ENCODE results near the gene PSMD12.

The PSMD12 gene

DNA sequence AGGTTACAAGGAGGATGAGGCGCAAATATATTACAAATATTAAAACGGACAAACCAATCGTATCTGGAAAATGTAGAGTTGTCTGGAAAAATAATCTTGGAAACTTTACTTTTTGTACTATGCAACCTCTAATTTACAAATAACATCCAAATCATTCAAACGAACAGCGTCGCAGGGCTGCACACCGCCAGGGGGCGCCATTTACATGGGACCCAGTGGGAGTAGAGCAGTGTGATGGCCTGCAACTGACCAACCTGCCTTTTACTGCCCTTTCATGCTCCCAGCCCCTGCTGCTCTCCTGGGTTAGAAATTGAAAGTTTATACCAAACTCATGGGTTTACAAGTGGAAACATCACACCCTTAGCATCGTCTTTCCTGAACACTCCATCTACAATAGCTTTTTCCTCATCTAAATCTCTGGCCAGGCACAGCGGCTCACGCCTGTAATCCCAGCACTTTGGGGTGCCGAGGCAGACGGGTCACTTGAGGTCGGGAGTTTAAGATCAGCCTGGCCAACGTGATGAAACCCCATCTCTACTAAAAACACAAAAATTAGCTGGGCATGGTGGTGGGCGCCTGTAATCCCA, 20.7 kb upstream of the PSMD12 start:
- DNase-seq (ENCODE audit: low read depth in 3 of 3) = peak; percentile 54 to 71 (median 55)

DNA sequence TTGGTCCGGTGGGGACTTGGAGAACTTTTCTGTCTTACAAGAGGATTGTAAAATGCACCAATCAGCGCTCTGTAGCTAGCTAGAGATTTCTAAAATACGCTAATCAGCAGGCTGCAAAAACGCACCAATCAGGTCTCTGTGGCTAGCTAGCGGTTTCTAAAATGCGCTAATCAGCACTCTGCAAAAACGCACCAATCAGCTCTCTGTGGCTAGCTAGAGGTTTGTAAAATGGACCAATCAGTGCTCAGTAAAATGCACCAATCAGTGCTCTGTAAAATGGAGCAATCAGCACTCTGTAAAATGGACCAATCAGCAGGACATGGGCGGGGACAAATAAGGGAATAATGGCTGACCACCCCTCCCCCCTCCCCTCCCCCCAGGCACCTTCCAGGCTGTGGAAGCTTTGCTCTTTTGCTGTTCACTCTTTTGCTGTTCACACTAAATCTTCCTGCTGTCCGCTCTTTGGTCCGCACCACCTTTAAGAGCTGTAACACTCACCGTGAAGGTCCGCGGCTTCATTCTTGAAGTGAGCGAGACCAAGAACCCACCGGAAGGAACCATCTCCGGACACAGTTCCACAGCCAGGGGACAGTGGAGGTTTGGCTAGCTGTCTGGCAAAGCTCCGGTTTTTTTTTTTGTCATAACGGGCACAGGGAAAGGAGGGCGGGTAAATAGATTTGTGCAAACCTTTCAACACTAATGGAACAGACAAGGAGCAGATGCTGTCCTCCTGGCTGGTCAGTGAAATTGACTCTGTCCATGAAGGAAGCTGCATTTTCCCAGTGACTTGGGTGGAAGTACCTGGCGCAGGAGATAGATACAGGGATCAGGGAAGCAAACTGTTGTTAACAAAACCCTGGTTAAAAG, 19.0 kb upstream of the PSMD12 start:
- DNase-seq (ENCODE audit: low read depth in 3 of 3) = no peak

DNA sequence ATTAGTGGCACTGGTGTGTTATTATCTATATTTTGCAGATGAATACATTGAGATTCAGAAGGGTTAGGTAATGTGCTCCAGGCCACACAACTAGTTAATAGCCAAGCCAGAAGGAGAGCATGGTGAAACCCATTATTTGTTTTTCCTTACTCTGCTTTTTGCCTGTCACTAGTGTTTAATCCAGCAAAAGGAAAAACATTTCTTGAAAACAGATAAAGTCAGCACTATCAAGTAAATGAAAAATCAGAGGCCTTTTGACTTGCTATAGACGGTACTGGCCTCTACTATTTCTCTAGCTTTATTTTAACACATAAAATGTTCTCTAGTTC, 15.5 kb upstream of the PSMD12 start:
- DNase-seq (ENCODE audit: low read depth in 3 of 3) = no peak

DNA sequence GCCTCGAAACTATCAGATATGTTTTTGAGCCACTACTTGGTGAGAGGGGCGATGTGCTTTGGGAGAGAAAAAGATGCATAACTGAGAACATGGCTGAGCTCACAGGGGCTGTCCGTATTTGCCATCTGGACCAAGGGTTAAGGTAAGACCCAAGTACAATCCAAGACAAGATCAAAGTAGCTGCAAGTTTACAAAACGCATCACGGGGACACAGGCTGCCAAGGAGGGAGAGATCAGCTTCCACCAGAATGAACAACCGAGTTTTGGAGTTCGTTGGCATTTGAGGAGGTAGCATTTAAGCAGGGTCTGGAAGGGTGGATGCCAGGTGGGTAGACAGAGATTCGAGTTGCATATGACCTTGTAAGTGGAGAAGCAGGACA, 12.9 kb upstream of the PSMD12 start:
- DNase-seq (ENCODE audit: low read depth in 3 of 3) = no peak

DNA sequence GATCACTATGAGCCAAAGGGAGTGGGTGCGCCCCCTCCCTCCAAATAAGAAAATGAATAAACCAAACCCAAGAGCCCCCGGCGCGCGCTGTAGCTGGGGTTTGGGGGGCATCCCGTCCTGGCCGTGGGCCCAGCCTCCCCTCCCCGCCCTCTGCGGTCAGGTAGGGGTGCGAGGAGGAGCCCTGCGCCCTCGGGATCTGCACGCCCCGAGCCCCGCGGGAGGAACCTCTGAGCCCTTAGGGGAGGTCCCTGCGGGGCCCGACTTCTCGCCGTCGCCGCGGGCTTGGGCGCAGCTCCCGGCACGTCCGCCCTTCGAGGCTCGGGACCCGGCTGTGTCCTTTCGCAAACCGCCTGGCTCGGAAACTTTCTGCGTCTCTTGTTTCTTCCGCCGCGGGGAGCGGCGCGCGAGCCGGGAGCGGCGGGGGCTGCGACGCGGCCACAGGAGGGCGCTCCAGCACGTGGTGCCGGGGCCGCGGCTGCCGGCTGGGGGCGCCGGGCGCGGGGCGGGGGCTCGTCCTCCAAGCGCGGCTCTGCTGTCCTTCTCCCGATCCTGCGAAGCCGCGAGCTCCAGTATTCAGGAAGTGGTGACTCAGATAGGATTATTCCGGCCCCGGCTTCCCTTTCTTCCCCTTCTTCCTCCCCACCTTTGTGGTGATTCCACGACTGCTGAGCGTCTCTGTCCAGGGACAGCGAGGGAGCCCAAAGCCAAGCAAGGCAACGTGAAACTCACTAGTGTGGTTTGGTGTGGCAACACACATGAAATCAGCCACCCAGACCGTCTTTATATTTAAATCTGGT, 12.3 kb upstream of the PSMD12 start:
- peak; percentile 62 to 72 (median 63) for DNase-seq (ENCODE audit: low read depth in 3 of 3)

DNA sequence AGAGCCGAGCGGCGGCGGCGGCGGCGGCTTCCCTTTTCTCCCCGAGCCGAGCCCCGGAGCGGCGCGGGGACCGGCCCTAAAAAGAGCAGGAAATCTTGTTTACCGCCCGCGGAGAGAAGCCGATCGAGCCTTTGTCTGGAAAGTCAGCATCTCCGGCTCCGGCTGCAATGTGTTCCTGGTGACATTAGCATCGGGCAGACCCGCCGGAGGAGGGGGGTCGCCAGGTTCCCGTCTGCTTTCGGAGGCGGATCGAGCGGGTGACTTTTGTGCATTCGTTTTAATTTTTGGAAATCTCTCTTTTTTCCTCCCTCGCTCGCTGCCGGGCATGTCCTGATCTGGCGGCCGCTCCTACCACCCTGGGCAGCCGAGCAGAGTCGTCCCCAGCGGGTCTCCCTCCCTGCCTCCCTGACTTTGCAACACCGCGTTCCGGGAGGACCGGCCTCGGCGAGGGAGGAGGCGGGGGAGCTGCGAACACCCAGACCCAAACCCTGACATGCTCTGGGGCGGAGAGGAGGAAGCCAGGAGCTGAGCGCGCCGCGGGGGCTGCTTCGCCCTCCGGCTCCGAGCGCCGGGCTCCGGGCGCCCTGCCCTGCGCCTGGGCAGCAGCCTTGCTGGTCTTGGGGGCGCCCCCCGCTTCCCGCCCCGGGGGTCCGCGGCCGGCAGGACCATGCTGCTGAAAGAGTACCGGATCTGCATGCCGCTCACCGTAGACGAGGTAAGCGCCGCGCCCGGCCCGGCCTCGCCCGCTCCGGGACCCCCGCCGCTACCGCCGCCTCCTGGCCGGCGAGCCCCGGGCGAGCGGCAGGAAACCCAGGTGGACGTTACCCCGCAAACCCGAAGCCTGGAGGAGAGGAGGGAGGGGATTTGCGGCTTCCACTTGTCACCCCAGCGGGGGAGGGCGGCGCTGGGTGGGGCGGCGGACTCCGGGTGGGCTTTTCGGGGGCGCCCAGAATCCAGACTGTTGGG, 11.4 kb upstream of the PSMD12 start:
- DNase-seq (ENCODE audit: low read depth in 3 of 3) = peak in 2 of 3 experiments; percentile 31 to 51

DNA sequence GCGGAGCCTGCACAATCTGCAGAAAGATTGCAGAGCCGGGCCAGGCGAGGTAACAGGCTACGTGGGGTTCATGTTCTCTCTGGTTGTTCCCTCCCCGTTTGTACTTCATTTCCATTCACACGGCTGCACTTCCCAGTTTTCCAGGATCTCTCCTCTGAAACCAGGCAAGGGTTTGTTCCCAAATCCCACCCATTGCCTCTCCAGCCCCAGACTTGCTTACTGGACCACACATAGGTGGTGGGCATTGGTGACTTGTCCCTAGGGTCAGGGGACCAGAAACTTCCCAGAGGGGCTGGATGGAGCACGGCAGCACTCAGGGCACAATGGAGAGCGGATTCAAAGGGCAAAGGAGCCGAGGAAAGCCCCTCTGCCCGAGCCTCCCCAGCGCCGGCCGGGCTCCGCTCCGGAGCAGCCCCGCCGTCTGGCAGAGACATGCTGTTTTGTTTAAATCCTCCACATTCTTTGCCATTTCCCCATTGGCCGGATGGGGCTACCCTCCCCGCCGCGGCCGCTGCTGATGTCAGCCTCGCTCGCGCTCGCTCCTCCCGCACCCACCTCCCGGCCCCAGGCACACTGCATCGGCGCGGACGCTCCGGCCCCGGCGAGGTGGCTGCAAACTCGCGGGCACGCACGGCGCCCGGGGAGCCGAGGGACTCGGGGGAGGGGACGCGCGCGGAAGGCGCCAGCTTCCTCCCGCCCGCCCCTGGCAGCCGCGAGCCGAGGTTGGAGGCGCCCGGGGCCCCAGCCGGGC, 10.5 kb upstream of the PSMD12 start, which contains the start of gene PITPNC1:
Gene PITPNC1, plus strand, starts transcription at position 545 of the 751 bp plus-strand sequence.
- DNase-seq (ENCODE audit: low read depth in 3 of 3) = peak; percentile 75 to 87 (median 76)

DNA sequence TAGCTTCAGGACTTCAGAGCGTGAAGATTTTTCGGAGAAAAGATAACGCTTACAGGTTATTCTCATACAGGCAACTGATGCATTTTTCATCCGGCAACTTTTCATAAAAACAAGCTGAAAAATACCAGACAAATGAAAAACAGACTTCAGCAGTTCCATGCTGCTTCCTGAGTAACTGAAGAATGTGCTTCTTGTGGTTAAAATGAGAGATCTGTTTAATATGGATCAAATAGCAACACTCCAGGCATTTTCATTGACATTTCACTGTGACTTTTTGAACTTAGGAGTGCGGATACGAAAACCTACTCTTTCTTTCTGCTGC, 10.0 kb upstream of the PSMD12 start:
- no peak for DNase-seq (ENCODE audit: low read depth in 3 of 3)

DNA sequence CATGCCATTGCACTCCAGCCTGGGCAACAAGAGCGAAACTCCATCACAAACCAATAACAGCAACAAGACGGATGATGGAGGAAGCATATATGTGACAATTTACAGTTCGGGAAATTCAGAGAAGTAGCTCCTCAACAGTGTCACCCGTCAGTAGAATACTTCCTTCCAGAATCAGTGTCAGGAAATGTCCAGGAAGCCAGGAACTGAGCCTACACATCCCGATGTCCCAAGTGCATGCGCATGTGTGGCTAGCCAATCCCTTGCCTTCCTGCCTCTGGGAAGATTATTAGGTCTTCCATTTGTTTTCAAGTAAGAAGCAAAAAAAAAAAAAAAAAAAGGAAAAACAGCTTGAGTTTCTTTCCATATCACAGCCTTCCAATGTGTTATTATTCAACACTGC, 9.3 kb upstream of the PSMD12 start:
- DNase-seq (ENCODE audit: low read depth in 3 of 3) = no peak

DNA sequence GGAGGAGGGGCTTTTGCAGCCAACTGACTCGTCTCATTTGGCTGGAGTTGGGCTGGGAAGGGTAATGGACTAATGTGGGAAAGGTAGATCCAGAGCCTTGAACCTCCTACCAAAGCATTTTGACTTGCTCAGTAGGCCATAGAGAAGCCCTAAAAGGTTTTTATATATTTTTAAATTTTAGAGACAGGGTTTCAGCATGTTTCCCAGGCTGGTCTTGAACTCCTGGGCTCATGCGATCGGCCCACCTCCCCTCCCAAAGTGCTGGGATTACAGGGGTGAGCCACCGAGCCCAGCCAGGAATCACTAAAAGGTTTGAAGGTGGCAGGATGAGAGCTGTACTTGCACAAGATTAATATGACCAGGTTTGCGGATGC, 8.7 kb upstream of the PSMD12 start:
- DNase-seq (ENCODE audit: low read depth in 3 of 3) = no peak

DNA sequence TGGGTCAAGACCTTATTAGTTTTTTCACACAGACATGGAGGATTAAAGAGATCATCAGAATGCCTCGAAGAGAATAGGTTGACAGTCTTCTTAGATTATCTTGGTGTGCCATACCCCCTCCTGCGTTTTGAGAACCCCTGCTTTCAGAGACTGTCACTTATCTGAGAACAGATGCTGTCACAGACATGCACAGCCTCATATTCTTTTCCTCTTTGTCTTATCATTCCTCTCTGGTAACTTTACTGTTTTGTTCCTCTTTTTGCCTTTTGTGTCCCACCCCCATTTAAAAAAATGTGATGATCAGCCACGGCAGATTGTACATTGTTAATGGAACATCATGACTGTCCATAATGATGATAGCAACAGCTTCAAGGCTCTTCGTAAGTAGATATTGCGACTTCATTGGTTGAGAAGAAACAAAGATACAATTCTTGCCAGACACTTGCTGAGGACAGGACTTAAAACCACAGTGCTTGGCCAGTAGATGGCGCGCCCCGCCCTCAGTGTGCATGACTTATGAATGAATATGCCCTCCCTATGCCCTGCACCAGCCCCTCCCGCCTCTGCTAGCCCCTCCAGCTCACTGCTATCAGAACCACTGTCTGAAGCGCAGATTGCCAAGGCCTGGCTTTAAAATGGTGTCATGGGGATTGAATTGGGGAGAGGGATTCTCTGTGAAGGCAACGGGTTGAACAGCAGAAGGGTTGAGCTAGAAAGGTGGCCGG, 8.1 kb upstream of the PSMD12 start:
- DNase-seq (ENCODE audit: low read depth in 3 of 3) = peak; percentile 74 to 87 (median 81)

DNA sequence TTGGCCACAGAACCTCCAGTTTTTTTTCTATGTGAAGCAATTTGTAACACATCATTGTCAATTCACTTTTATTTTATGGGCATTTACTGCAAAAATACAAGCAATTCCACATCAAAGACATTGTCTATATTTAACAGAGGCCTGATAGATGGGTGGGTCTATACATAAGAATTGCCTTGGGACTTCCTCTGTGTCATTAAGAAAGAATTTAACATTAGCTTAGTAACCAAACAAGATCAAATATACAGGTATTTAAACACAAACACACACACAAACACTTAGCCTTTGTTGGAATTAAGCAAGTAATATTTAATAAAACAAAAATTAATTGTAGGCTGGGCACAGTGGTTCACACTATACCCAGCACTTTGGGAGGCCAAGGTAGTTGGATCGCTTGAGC, 6.4 kb upstream of the PSMD12 start:
- DNase-seq (ENCODE audit: low read depth in 3 of 3) = no peak

DNA sequence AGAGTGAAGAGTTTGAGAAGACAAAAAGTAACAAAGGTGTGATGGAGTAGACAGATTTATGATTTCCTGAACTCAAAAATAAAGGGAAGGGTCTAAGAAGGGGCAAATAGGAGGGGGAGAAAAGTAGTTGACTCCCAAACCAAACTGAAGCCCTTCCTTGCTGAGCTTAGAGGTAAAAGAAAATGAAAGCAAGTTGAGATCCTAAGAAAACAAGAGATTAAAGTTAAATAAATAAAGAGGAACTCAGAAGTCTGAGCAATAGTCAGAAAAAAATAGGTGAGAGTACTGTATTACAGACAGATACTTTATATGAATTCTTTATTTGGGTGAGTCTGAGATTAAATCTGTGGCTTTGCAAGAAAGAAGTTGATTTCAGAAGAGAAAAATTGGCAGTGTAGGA, 3.3 kb upstream of the PSMD12 start:
- no peak for DNase-seq (ENCODE audit: low read depth in 3 of 3)

DNA sequence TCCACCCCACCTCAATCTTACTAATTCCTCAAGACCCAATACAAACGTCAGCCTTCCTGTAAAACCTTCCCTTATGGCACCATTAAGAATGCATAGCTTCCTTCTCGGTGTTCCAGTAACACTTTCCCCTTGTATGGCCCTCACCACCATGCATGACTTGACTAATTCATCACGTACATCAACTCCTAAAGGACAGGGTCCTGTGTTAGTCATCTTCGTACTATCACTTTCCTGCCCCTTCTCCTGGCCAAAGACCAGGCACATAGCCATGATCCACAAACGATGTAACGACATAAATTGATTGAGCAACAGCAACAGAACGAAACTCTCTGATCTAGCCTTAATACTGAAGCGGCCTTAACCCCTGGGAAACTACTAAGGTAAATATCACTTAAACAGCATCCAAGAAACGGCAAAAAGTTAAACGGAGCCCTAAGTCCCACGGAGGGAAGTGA, 612 bp downstream of the PSMD12 start:
- peak in 1 of 3 experiments; percentile 21 for DNase-seq (ENCODE audit: low read depth in 3 of 3)

DNA sequence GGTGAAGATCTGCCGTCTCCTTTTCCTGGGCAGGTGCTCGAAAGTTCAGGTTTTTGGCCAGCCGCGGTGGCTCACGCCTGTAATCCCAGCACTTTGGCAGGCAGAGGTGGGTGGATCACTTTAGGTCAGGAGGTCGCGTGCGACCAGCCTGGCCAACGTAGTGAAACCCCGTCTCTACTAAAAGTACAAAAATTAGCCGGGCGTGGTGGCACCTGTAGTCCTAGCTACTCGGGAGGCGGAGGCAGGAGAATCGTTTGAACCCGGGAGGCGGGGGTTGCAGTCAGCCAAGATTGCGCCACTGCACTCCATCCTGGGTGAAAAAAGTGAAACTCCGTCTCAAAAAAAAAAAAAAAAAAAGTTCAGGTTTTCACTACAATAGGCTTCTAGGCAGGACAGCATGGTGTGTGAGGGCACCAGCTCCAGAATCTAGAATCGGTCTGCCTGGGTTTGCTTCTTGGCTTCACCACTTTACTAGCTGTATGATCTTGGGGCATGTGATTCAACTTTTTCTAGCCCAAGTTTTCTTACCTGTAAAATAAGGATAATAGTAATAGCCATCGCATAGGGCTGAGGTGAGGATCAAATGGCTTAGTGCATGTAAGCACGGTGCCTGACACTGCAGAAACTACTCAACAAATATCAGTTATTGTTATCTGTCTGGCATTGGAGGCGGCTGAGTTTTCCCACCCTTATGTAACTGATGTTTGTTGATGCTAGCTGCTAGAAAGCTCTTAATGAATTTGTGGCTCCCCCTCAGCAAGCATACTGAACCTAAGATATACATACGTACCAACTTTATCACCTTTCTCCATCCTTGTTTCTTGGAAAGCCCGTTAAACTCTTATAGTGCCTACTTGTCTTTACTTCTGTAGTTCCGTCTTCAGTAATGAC, 1.3 kb downstream of the PSMD12 start:
- DNase-seq (ENCODE audit: low read depth in 3 of 3) = no peak

DNA sequence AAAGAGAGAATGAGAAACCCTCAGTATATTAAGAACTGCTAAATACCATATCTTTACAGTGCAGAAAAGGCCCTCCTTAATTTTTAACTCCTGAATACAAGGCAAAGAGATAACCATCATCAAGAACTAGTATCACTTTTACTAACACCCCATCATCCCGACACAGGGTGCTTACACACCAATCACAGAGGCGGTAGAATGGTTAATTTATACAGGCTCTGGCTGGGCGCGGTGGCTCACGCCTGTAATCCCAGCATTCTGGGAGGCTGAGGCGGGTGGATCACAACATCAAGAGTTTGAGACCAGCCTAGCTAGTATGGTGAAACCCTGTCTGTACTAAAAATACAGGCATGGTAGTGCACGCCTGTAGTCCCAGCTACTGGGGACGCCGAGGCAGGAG, 4.2 kb downstream of the PSMD12 start:
- no peak for DNase-seq (ENCODE audit: low read depth in 3 of 3)

DNA sequence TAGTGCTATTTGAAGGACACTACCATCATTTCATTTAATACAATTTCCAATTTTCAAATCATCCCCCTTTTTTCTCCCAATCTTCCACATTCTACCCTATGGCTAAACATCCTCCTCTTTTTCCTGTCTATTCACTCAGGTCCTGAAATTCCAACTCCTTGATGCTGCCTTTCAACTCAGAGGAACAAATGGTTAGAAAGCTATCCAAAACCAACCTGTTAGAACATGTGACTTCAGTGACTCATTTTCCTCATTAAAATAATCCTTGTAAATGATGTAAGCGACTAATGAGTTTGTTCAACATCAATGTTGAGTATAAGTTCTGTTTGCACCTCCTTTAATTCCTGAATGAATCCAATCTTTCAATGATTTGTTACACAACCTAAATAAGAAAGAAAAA, 5.5 kb downstream of the PSMD12 start:
- DNase-seq (ENCODE audit: low read depth in 3 of 3) = no peak

DNA sequence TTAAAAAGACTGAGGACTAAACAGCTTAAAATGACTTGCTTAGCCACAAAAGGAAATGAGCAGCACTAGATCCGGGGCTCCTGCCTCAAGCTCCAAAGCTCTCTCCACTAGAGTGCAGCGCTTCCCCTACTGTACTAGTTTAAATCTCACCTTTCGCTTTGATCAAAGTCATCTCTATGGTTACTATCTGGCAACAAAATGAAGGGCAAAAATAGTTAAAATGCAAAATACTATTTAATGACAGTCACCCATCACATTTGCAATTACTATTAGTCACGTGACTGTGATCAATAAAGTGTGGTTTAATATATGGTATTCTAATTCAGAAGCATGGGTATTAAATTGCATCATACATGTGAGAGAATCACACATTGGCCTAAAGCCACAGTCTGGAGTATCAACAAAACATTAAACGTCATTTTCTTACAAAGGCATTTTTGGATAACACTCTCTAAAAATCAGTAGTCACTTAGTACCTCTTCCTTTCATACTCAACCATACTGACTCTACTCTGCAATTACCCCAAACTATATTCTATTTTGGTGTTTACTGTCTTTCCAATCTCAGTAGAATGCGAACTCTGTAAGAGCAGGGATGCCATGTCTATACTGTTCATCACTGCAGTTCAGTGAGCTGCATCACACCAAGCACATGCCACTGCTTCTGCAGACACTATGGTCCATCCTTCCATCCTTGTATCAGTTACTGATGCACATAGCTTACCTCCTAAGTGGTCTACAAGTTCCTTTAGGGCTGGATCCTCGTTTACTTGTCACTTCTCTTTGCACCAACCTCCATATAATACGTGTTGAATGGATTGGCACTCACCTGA, 6.2 kb downstream of the PSMD12 start:
- DNase-seq (ENCODE audit: low read depth in 3 of 3) = peak in 1 of 3 experiments; percentile 42
